Activated CD8-positive, alpha-beta T cell treated with anti-CD3 and anti-CD28 coated beads, Interleukin-2, amount 10 ng/mL, durations not matched to agents 7 days and 5 days (primary cell): Measurements from ENCODE around the gene PQBP1. TPM values are rescaled to one million over a fixed set of nuclear protein-coding genes. Genes with fewer than 3 reads are reported as not detected.

Source experiments
- ATAC-seq: fragments of 150-1000 bp; cut with Tn5 transposase; one replicate; pipeline ENCODE4 v1.10.0; 2021; ENCODE audit warnings: moderate library complexity
- CTCF ChIA-PET: fragments of 350-600 bp; sonication (Branson Sonifier 250); formaldehyde crosslinking; loops from one replicate; lab custom pipeline; 2021; ENCODE audit warnings: antibody characterized with exemption; lab: Charles Lee
- POLR2A ChIA-PET: fragments of 350-600 bp; sonication (Branson Sonifier 250); formaldehyde crosslinking; loops from one replicate; lab custom pipeline; 2021; ENCODE audit warnings: antibody characterized with exemption; lab: Charles Lee
- DNase-seq: peaks from one replicate; pipeline ENCODE4 v3.0.0-alpha.2; 2020
- H3K27ac Mint-ChIP-seq: one replicate; pipeline ENCODE4 v1.8.0; 2021; ENCODE audit warnings: mild to moderate bottlenecking, mixed read lengths
- H3K27me3 Mint-ChIP-seq: one replicate; pipeline ENCODE4 v1.8.0; 2021; ENCODE audit warnings: low read depth, mixed read lengths
- H3K36me3 Mint-ChIP-seq: one replicate; pipeline ENCODE4 v1.8.0; 2021; ENCODE audit warnings: low read depth, mixed read lengths
- H3K4me1 Mint-ChIP-seq: one replicate; pipeline ENCODE4 v1.8.0; 2021; ENCODE audit warnings: low read depth, mixed read lengths
- H3K4me3 Mint-ChIP-seq: one replicate; pipeline ENCODE4 v1.8.0; 2021; ENCODE audit warnings: mild to moderate bottlenecking, mixed read lengths
- H3K9me3 Mint-ChIP-seq: one replicate; pipeline ENCODE4 v1.8.0; 2022; ENCODE audit warnings: mixed read lengths; ENCODE audit not compliant: insufficient read depth
- total RNA-seq, 2 experiments: library from RNA; stranded (reverse); gene quantifications; one replicate each; pipeline ENCODE4 v1.2.3, GENCODE V29; 2021

PQBP1 gene
- total RNA-seq, 2 experiments from 2014 or later: 63.9 to 70.8 TPM

DNA sequence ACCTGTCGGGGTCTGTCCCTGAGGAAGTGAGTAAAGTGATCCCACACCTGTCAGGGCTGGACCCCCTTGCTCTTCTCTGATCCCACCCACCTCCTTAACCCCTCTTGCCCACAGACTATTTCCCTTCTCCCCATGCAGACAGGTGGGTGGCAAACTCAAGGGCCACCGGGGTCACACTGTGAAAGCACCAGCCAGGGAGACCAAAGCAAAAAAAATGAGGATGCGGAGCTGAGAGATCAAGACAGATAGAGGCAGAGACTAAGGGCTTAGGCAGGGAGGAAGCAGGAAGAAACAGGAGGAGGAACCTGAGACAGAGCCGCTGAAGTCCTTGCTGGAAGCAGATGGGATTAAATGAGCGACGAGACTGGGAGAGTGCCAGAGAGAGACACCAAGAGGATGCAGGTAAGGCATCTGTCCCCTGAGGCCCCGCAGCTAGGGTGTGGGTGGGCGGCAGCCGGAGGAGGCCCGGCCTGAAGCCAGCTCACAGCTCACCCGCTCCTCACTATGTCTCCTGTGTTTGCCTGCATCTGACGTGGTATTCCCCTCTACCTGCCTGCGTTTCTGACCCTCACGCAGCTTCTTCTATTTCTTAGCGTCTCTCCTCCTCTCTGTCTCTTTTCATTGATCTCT, 7.3 kb upstream of the PQBP1 start:
- Mint-ChIP-seq H3K27me3 (peaks cover 2% of the 10 kb centered on the region), H3K9me3 (no peaks in the 10 kb centered on the region), H3K27ac (peak overlapping the region; percentile 61), H3K4me3 (peak overlapping the region; percentile 78), H3K4me1 (peaks cover 20% of the 10 kb centered on the region), H3K36me3 (peaks cover 7% of the 10 kb centered on the region)
- DNase-seq (no peak), ATAC-seq (no peak)
- ChIA-PET POLR2A (interaction anchor here (1.1 kb wide), 2 partner anchors 24 to 56 kb away, joined by 3 read pairs; no protein-coding TSS in a partner anchor), CTCF (interaction anchor here (1.0 to 2.4 kb wide), 2 partner anchors 16 to 56 kb away, joined by 3 to 11 read pairs; no protein-coding TSS in a partner anchor)

- ChIA-PET CTCF (interaction anchor here (0.6 to 2.4 kb wide), 8 partner anchors 9 to 276 kb away, joined by 3 to 11 read pairs (median 3); partner anchors contain the start of gene SLC35A2), POLR2A (interaction anchor here (1.0 to 1.6 kb wide), 4 partner anchors 21 to 55 kb away, joined by 3 to 5 read pairs (median 4); partner anchors contain the start of gene SLC35A2)
- Mint-ChIP-seq H3K4me1 (peaks cover 23% of the 10 kb centered on the region), H3K4me3 (peak overlapping the region; percentile 78), H3K27ac (peak overlapping the region; percentile 61), H3K9me3 (no peaks in the 10 kb centered on the region), H3K36me3 (peaks cover 8% of the 10 kb centered on the region), H3K27me3 (peaks cover 2% of the 10 kb centered on the region)
- ATAC-seq (peak; percentile 46), DNase-seq (no peak)
Measured at GRCh38 chrX:48890934-48891401, 6.8 kb upstream of the PQBP1 start.

- DNase-seq (peak; percentile 82), ATAC-seq (peak; percentile 91)
- Mint-ChIP-seq H3K9me3 (no peaks in the 10 kb centered on the region), H3K27ac (peak overlapping the region; percentile 52), H3K36me3 (peaks cover 8% of the 10 kb centered on the region), H3K4me1 (peaks cover 27% of the 10 kb centered on the region), H3K4me3 (peak overlapping the region; percentile 78), H3K27me3 (no peaks in the 10 kb centered on the region)
- ChIA-PET CTCF (interaction anchor here (0.6 to 2.4 kb wide), 9 partner anchors 9 to 276 kb away, joined by 3 to 11 read pairs (median 3); partner anchors contain the start of gene SLC35A2), POLR2A (interaction anchor here (1.0 to 1.6 kb wide), 4 partner anchors 20 to 55 kb away, joined by 3 to 5 read pairs (median 4); partner anchors contain the start of gene SLC35A2)
Measured at GRCh38 chrX:48891402-48892288, 6.1 kb upstream of the PQBP1 start.

- ChIA-PET CTCF (interaction anchor here (0.9 to 1.3 kb wide), 2 partner anchors 147 to 245 kb away, joined by 3 to 4 read pairs; no protein-coding TSS in a partner anchor), POLR2A (no interaction called here)
- Mint-ChIP-seq H3K4me3 (no peak overlapping the region), H3K36me3 (peaks cover 8% of the 10 kb centered on the region), H3K27ac (no peak overlapping the region), H3K9me3 (no peaks in the 10 kb centered on the region), H3K4me1 (peaks cover 31% of the 10 kb centered on the region), H3K27me3 (no peaks in the 10 kb centered on the region)
- DNase-seq (no peak), ATAC-seq (no peak)
Measured at GRCh38 chrX:48892896-48893295, 4.8 kb upstream of the PQBP1 start.

DNA sequence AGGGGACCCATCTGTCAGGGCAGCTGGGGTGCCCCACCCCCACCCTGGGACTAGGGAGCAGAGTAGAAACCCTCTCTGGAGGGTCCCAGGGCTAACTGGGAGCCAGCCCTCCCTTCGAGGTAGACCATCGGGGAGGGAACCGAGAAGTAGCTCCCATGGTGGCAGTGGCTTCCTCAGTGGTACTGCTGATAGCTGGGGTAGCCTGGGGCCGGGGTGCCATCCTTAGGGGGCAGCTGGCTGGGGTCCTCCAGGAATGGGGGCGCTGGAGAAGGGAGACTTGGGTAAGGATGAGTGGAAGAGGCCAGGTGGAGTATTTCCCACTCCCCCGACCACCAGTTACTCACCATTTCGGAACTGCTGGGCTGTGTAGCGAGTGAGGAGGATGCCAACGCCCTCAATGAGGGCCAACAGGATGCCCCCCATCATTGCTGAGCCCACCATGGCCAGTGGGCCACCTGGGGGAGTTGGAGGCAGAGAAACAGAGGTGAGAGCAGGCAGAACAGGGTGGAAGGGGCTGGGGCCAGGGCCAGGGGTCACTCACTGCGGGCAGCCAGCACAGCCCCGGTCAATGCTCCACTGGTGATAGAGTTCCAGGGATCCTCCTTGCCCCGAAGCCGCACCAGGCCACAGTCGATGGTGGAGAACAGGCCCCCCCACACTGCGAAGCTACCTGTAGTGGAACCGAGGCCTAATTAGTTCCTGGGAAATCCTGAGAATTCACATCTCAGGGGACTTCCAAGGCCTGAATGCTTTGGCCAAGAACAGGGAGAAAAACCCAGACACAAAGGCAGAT, 4.0 kb upstream of the PQBP1 start:
- DNase-seq (no peak), ATAC-seq (no peak)
- no peaks in the 10 kb centered on the region for H3K9me3 Mint-ChIP-seq
- H3K27me3 Mint-ChIP-seq: no peaks in the 10 kb centered on the region
- CTCF ChIA-PET: interaction anchor here (0.9 kb wide), 1 partner anchor 245 kb away, joined by 3 read pairs; no protein-coding TSS in a partner anchor
- peaks cover 14% of the 10 kb centered on the region for H3K36me3 Mint-ChIP-seq
- POLR2A ChIA-PET: interaction anchor here (0.9 kb wide), 1 partner anchor 44 kb away, joined by 4 read pairs; no protein-coding TSS in a partner anchor
- no peak overlapping the region for H3K27ac Mint-ChIP-seq
- H3K4me3 Mint-ChIP-seq: no peak overlapping the region
- peaks cover 32% of the 10 kb centered on the region for H3K4me1 Mint-ChIP-seq

DNA sequence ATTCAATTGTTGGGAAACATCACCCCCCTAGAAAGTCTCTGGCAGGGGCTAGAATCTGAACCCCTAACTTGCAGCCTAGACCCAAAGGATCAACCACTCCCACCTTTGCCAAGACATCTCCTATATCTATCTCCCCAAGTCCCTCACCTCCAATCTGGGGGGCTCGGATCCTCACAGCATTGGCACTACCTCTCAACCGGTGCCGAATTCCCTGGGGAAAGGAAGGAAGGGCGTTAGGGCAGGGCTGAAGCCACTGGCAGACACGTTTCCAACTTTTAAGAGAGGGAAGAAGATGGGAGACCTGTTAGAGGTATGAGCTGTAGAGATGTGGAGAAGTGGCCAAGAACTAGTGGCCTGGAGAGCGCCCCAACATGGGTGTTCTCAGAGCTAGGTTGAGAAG, 2.8 kb upstream of the PQBP1 start:
- Mint-ChIP-seq H3K27ac (no peak overlapping the region), H3K9me3 (no peaks in the 10 kb centered on the region), H3K36me3 (peaks cover 17% of the 10 kb centered on the region), H3K4me1 (peaks cover 34% of the 10 kb centered on the region), H3K4me3 (no peak overlapping the region), H3K27me3 (no peaks in the 10 kb centered on the region)
- DNase-seq (no peak), ATAC-seq (no peak)
- POLR2A ChIA-PET: no interaction called here
- CTCF ChIA-PET: no interaction called here

DNA sequence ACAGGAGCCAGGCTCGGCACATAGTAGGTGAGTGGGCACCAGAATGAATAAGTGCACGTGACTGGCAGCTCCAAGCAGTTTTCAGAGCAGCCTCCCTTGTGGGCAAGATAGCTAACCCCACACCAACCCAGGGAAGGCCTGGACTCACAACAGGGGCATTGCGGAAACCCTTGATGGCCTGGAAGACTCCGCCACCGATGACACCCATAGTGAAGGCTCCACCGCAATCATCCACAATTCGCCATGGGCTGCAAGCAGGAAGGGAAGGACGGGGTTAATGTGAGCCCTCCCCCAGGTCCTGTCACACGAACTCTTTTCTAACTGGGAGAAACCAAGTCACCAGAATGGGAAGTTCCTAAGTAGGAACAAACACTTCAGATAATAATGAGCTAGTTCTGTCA, 1.1 kb upstream of the PQBP1 start:
- ATAC-seq (no peak), DNase-seq (no peak)
- Mint-ChIP-seq H3K36me3 (peaks cover 20% of the 10 kb centered on the region), H3K27ac (peak overlapping the region; percentile 99), H3K4me1 (peaks cover 26% of the 10 kb centered on the region), H3K4me3 (peak overlapping the region; percentile 80), H3K9me3 (no peaks in the 10 kb centered on the region), H3K27me3 (no peaks in the 10 kb centered on the region)
- ChIA-PET CTCF (interaction anchor here (2.4 kb wide), 1 partner anchor 248 kb away, joined by 8 read pairs; no protein-coding TSS in a partner anchor), POLR2A (interaction anchor here (2.6 kb wide), 1 partner anchor 41 kb away, joined by 14 read pairs; no protein-coding TSS in a partner anchor)

DNA sequence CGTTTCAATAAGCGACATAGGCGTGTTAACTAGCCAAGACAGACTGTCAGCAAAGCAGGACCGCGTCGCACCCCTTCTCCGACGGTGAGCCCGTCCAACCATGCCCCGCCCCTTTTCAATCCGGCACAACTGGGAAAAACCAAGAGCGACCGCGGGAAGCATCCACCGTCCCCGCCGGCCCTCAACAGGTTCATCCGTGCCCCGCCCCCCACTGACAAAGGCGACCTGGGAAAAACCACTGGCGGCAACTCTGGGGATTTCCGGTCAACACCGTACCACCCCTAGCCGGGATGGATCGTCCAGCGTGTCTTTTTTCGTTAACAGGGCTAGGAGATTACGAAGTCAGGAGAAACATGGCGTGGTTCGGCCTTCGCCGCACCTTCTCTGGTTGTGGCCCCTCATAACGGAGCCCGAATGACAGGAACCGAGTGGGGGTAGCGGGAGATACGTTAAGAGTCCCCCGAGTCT, 539 bp upstream of the PQBP1 start:
- Mint-ChIP-seq H3K36me3 (peaks cover 24% of the 10 kb centered on the region), H3K9me3 (no peaks in the 10 kb centered on the region), H3K27me3 (no peaks in the 10 kb centered on the region), H3K27ac (peak overlapping the region; percentile 99), H3K4me3 (peak overlapping the region; percentile 80), H3K4me1 (peaks cover 20% of the 10 kb centered on the region)
- ChIA-PET CTCF (interaction anchor here (1.0 to 2.4 kb wide), 7 partner anchors 43 to 296 kb away, joined by 3 to 8 read pairs (median 3); no protein-coding TSS in a partner anchor), POLR2A (interaction anchor here (1.0 to 2.6 kb wide), 8 partner anchors 10 to 225 kb away, joined by 3 to 14 read pairs (median 6); partner anchors contain the start of gene SLC35A2)
- ATAC-seq (peak; percentile 19), DNase-seq (peak; percentile 65)

GRCh38 chrX:48899078-48899410, 1.3 kb downstream of the PQBP1 start:
- POLR2A ChIA-PET: interaction anchor here (2.6 kb wide), 1 partner anchor 39 kb away, joined by 14 read pairs; no protein-coding TSS in a partner anchor
- Mint-ChIP-seq H3K4me3 (peak overlapping the region; percentile 80), H3K27ac (no peak overlapping the region), H3K4me1 (peaks cover 17% of the 10 kb centered on the region), H3K9me3 (no peaks in the 10 kb centered on the region), H3K27me3 (no peaks in the 10 kb centered on the region), H3K36me3 (peaks cover 34% of the 10 kb centered on the region)
- ATAC-seq (no peak), DNase-seq (no peak)
- CTCF ChIA-PET: interaction anchor here (2.4 kb wide), 1 partner anchor 251 kb away, joined by 8 read pairs; no protein-coding TSS in a partner anchor

GRCh38 chrX:48901069-48901468, 3.3 kb downstream of the PQBP1 start:
- no peaks in the 10 kb centered on the region for H3K9me3 Mint-ChIP-seq
- no peak overlapping the region for H3K4me3 Mint-ChIP-seq
- ATAC-seq (no peak), DNase-seq (no peak)
- CTCF ChIA-PET: no interaction called here
- H3K27me3 Mint-ChIP-seq: no peaks in the 10 kb centered on the region
- POLR2A ChIA-PET: interaction anchor here (0.6 kb wide), 2 partner anchors 15 to 101 kb away, joined by 3 read pairs; partner anchors contain the start of gene GRIPAP1
- H3K36me3 Mint-ChIP-seq: peaks cover 28% of the 10 kb centered on the region
- H3K27ac Mint-ChIP-seq: no peak overlapping the region
- H3K4me1 Mint-ChIP-seq: peaks cover 11% of the 10 kb centered on the region
